Epidermal melanocyte (primary cell): Measurements from ENCODE around the gene PDE12.

Source experiments
- DNase-seq: peaks from one replicate; pipeline ENCODE4 v3.0.0; 2011; ENCODE audit warnings: low spot score; ENCODE audit not compliant: insufficient read length

PDE12 gene

DNA sequence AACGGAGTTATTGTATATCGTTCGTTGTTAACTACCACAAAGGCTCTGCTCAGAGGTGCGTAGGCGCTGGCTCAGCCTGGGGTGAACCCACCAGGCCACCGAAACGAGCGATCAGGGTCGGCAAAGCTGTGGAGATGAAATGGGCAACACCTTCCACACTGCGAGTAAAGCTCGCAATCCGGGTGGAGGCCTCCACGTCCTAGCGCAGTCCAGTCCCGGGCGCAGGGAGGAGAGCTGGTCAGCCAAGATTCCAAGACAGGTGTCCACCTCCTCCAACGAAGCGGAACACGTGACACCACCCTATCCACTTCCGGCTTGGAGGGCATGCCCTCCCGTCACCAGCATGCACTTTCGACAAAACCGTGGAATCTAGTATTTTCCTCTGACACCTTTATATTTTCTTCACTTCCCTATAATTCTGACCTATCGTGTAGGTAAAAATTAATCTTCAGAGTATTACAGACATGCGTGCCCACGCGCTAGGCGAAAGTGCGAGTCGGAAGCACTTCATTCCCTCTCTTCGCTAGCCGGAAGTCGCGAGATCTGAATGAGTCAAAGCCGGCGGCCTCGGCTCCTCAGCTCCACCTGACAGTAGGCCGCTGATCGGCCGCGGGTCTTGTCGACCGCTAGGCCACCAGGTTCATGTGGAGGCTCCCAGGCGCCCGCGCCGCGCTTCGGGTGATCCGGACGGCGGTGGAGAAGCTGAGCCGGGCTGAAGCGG is at the start of gene PDE12:
PDE12 (plus strand) TSS at position 537 of the 721 bp plus-strand sequence; CDS start at position 643, 106 bp downstream.
- peak; percentile 70 for DNase-seq

GRCh38 chr3:57512166-57512565 is 43.9 kb upstream of the PDE12 start:
- DNase-seq, result no peak

GRCh38 chr3:57518276-57518915 is 37.7 kb upstream of the PDE12 start:
- DNase-seq, result no peak

- DNase-seq, result no peak
These were observed 25.9 kb upstream of the PDE12 start for GRCh38 chr3:57530071-57530608.

GRCh38 chr3:57538465-57538864 is 17.6 kb upstream of the PDE12 start:
- DNase-seq, result no peak

DNA sequence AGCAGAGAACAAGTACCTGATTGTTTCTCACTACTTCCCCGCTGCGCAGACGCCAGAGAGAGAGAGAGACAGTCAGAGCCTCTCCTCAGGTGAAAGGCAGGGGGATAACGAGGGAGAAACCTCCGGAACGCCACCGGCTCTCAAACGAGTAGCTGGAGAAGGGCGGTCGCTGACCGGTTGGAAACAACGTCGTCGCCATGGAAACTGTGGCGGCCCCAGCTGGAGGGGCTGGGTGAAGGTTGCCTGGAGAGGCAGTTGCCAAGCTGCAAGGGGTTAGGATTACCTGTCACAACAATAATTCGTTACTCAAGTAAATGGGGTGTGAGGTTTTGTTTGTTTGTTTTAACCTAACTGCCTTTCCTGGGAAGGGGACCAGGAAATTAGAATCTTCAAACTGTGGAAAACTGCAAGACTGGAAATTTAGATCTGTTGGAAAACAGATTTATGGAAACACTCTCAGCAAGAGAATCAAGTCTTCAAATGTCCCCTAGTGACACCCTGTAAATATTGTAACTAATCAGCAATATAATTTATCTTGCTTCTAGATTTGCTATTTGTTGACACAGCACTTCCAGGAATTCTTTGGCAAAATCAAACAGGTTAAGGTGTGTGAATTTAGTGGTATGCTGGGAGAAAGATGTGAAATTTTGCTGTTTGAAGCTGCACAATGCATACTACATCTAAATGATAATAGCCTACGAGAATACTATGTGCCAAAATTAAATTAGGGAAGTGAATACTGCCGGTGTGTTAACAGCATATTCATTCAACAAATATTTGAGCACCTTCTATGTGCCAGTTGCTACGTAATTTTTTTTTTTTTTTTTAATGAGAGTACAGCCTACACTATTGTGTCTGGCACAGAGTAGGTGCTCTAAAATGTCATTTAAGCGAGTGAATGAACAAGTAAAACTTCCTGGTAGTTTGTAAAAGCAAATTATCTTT is 11.6 kb upstream of the PDE12 start, which contains the start of gene DNAH12:
DNAH12 (minus strand) TSS at position 164 of the 945 bp plus-strand sequence. CDS start 1,474 bp downstream, outside the sequence.
- DNase-seq, result no peak

DNA sequence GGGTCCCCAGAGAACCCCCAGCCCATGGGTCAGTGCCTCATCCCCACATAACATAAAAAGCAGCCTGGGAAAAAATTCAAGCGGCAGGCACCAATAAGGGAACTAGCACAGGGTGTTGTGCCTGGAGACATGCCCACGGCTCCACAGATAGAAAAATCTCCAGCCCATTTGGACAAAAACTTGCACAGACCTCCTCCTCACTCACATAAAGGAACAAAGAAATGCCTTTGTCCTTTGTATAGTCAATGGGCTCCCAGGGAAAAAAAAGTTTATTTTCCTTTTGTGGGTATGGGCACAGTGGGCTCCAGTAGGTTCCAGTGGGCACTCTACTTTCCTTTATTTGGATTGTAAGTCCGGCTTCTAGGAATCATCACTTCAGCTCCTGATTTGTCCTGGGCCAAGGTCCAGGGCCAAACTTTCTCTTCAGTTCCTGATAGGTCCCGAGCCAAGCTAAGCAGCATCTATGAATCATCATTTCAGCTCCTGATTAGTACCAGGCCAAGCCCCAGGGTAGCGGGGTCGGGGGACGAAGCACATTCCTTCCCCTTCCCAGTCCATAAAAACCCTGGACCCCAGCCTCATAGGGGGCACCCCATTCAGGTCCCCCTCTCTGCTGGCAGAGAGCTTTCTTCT is 10.3 kb upstream of the PDE12 start:
- DNase-seq, result no peak

DNA sequence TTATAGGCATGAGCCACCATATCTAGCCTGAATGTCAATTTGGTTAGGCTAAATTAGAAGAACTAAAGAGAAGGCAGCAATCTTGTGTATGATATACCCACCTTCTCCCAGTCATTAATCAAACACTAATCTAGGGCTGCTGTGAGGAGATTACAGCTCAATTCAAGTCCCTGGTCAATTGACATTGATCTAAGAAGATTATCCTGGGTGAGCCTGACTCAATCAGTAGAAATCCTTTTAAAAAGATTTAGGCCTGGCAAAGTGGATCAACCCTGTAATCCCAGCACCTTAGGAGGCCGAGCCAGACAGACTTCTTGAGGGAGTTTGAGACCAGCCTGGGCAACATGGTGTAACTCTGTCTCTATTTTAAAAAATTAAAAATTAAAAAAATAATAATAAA is 9.5 kb upstream of the PDE12 start:
- DNase-seq, result no peak

- no peak for DNase-seq
These were observed 768 bp upstream of the PDE12 start for GRCh38 chr3:57555306-57555705.

- no peak for DNase-seq
These were observed 498 bp downstream of the PDE12 start for GRCh38 chr3:57556459-57557084.

GRCh38 chr3:57557085-57557537 is 1.0 kb downstream of the PDE12 start:
- no peak for DNase-seq

- no peak for DNase-seq
These were observed 3.5 kb downstream of the PDE12 start for GRCh38 chr3:57559526-57559925.

DNA sequence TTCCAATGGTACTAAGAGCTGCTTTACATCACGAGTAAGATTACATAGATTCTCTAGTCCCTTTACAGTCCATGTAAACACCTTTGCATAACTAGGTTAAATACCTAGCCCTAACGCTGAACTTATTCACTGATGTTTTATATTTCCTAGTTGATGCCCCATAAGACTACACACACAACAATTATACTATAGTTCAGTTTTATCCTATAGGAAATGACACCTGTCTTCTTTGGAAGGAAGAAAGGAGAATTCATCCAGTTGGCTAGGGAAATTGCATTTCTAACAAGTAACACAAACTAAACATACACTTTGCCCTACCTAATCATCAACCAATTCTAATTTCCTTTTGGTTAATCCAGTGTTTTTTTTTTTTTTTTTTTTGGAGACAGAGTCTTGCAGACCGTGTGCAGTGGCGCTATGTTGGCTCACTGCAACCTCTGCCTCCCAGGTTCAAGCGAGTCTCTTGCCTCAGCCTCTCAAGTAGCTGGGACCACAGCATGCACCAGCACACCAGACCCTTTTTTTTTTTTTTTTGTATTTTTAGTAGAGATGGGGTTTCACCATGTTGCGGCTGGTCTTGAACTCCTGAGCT is 13.9 kb downstream of the PDE12 start:
- no peak for DNase-seq

GRCh38 chr3:57570878-57571277 is 14.8 kb downstream of the PDE12 start:
- DNase-seq, result no peak

DNA sequence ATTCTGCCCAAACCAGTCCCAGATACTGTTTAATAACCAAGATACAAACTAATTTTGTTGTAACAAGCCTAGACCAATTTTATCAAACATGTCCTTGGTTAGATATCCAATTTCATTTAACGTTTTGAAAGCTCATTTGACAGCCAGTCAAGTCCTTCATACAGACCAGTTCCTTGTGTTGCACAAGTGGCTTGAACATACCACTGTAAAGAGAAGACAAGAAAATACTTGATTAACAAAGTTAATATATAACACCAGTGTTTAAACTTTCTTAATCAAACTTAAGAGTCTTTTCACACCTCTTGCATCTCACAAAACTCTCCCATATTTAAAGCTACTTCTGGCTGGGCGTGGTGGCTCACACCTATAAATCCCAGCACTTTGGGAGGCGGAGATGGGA is 16.0 kb downstream of the PDE12 start:
- no peak for DNase-seq

GRCh38 chr3:57575966-57576626 is 20.0 kb downstream of the PDE12 start:
- DNase-seq, result no peak

GRCh38 chr3:57577801-57578200 is 21.7 kb downstream of the PDE12 start:
- no peak for DNase-seq

DNA sequence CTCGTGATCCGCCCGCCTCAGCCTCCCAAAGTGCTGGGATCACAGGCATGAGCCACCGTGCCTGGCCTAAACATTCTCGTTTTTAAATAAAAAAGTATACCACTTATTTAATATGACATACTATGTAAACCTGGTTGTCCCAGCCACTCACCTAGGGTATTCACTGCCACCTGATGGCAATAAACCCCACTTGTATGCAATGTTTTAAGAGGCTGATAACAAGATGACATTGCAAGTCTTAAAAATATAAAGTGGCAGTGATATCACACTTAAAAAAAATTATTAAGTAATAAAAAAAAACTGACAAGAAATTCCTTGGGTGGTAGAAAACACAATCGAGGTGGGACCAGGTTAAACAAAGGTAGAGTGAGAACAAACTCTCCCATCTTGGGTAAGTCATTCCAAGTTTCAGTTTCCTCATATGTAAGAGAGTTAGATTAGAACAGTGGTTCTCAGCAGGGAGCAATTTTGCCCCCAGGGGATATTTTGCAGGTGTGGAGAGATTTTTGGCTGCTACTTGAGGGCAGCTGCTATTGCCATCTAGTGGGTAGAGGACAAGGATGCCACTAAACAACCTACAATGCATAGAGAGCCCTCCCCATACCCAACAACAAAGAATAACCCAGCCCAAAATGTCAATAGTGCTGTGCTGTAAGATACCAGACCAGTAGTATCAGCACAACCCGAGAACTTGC is 26.5 kb downstream of the PDE12 start:
- no peak for DNase-seq

DNA sequence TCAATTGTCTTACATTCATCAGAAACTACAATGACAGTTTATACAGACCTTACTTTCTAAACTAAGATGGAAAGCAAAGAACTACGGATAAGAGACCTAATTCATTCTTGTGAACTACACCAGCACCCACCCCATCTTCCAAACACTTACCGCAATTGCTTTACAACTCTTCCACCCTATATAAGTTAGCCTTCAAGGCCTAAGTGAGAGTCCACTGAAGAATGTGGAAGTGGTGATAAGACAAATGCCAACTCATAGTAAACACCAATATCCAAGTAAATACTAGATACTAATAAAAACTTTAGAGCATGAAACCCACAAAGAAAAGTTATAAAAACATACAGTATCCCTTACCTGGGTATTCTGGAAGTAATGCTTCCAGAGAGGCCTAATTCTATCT is 27.5 kb downstream of the PDE12 start:
- no peak for DNase-seq
